HCT116 (cell line): ENCODE data around the gene C15orf39. TPM values are rescaled to one million over a fixed set of nuclear protein-coding genes. Genes with fewer than 3 reads are reported as not detected.
"Not testable (repeated sequence)": the region's sequence is repeated elsewhere in the genome, so short reads cannot be mapped to it uniquely, and the experiment has no call there.

Source experiments
- ATAC-seq: fragments of 200-7000 bp; cut with Tn5 transposase; 2 replicates; pipeline ENCODE4 v1.9.1; 2020; ENCODE audit warnings: mild to moderate bottlenecking, moderate library complexity
- BruUV-seq: library from RNA; stranded (reverse); fragments of 400-500 nt; replicated peaks from 2 replicates; lab custom pipeline; 2021; lab: Mats Ljungman, UMichigan
- CTCF ChIA-PET: fragments of 300-600 bp; sonication (Branson Sonifier 250); formaldehyde crosslinking; loops from one replicate; lab custom pipeline; 2021; ENCODE audit warnings: antibody characterized with exemption; lab: Charles Lee
- POLR2A ChIA-PET: fragments of 300-600, 350-600 bp; sonication (Branson Sonifier 250); formaldehyde crosslinking; loops from one replicate; lab custom pipeline; 2021; ENCODE audit warnings: antibody characterized with exemption; lab: Charles Lee
- RAD21 ChIA-PET, 2 experiments: fragments of 300-600 bp; sonication (Branson Sonifier 250); formaldehyde crosslinking; loops; one replicate each; lab custom pipeline; 2023; ENCODE audit warnings: low total read pairs in 2 of 2; ENCODE audit not compliant: uncharacterized antibody in 2 of 2, unreplicated experiment in 2 of 2, low non-redundant PET in 1 of 2; lab: Charles Lee
- DNase-seq: peaks from one replicate; pipeline ENCODE4 v3.0.0-alpha.2; 2010; ENCODE audit warnings: low read depth, low spot score
- H2AFZ ChIP-seq: fragments of 200-600 bp; shearing (Covaris generic), sonication (generic); 2 replicates; pipeline ENCODE4 v1.6.1; 2017; ENCODE audit warnings: low read depth, mixed run types, mixed read lengths, antibody characterized with exemption, low read length; ENCODE audit not compliant: poor library complexity, severe bottlenecking
- H3K27ac ChIP-seq: 2 replicates; pipeline ENCODE4 v1.5.1; 2012; ENCODE audit warnings: low read depth, low read length
- H3K27me3 ChIP-seq: fragments of 200-600 bp; sonication (generic); 2 replicates; pipeline ENCODE4 v1.6.1; 2016; ENCODE audit warnings: mixed run types, low read length, mixed read lengths; ENCODE audit not compliant: insufficient read depth
- H3K36me3 ChIP-seq, 2 experiments: fragments of 200-500 bp in 1 of 2; fragments of 200-600 bp in 1 of 2; sonication (Bioruptor generic) in 1 of 2; sonication (generic) in 1 of 2; 2 replicates each; pipeline versions ENCODE4 v1.5.1 to v1.6.1; 2014 to 2016; ENCODE audit warnings: low read length in 2 of 2, inconsistent platforms in 1 of 2, mixed read lengths in 1 of 2, mixed run types in 1 of 2; ENCODE audit not compliant: insufficient read depth in 2 of 2, control insufficient read depth in 1 of 2
- H3K4me1 ChIP-seq, 2 experiments: fragments of 200-600 bp in 1 of 2; sonication (generic) in 1 of 2; 2 replicates each; pipeline versions ENCODE4 v1.5.1 to v1.6.1; 2012 to 2017; ENCODE audit warnings: low read length in 2 of 2, inconsistent platforms in 1 of 2, mild to moderate bottlenecking in 1 of 2, mixed read lengths in 1 of 2, mixed run types in 1 of 2, moderate library complexity in 1 of 2; ENCODE audit not compliant: insufficient read depth in 2 of 2, control insufficient read depth in 1 of 2
- H3K4me2 ChIP-seq: fragments of 200-600 bp; sonication (generic); 2 replicates; pipeline ENCODE4 v1.6.1; 2017; ENCODE audit warnings: mixed run types, low read length, mixed read lengths
- H3K4me3 ChIP-seq, 2 experiments: fragments of 200-600 bp in 1 of 2; sonication (generic) in 1 of 2; replicated peaks in 1 of 2; 2 replicates each; pipeline ENCODE4 v1.5.1; 2011 to 2016; ENCODE audit warnings: low read length in 2 of 2, control low read depth in 1 of 2, low read depth in 1 of 2, mild to moderate bottlenecking in 1 of 2, mixed read lengths in 1 of 2, mixed run types in 1 of 2
- H3K79me2 ChIP-seq: fragments of 200-600 bp; sonication (generic); 2 replicates; pipeline ENCODE4 v1.6.1; 2017; ENCODE audit warnings: mild to moderate bottlenecking, mixed run types, low read length, moderate library complexity, mixed read lengths; ENCODE audit not compliant: insufficient read depth
- H3K9ac ChIP-seq: fragments of 200-600 bp; sonication (generic); 2 replicates; pipeline ENCODE4 v1.6.1; 2016; ENCODE audit warnings: low read length, mixed read lengths
- H3K9me2 ChIP-seq: fragments of 200-600 bp; sonication (generic), shearing (Covaris generic); 2 replicates; pipeline ENCODE4 v1.6.1; 2017; ENCODE audit warnings: mixed run types, mild to moderate bottlenecking, moderate library complexity; ENCODE audit not compliant: insufficient read depth
- H3K9me3 ChIP-seq, 2 experiments: fragments of 200-500 bp in 1 of 2; fragments of 200-600 bp in 1 of 2; sonication (Bioruptor generic) in 1 of 2; sonication (generic) in 1 of 2; 2 replicates each; pipeline ENCODE4 v1.6.1; 2014 to 2017; ENCODE audit warnings: low read length in 2 of 2, mixed read lengths in 2 of 2, inconsistent platforms in 1 of 2, low read depth in 1 of 2, mild to moderate bottlenecking in 1 of 2, mixed run types in 1 of 2, moderate library complexity in 1 of 2; ENCODE audit not compliant: control insufficient read depth in 1 of 2, insufficient read depth in 1 of 2
- H4K20me1 ChIP-seq: fragments of 200-600 bp; sonication (generic), shearing (Covaris generic); 2 replicates; pipeline ENCODE4 v1.6.1; 2017; ENCODE audit warnings: mixed run types, mild to moderate bottlenecking, moderate library complexity; ENCODE audit not compliant: insufficient read depth
- ZBTB33 ChIP-seq: IDR thresholded peaks from 2 replicates; pipeline ENCODE4 v1.6.1; 2011; ENCODE audit warnings: mild to moderate bottlenecking, low read length, moderate library complexity; ENCODE audit not compliant: insufficient replicate concordance; ENCODE audit errors: extremely low read depth
- intact Hi-C: fragments of 100-400 bp; cut with micrococcal nuclease; formaldehyde crosslinking; loops from 2 replicates; pipeline ENCODE4 v1.10.0; 2022
- total RNA-seq: library from RNA; stranded (reverse); gene quantifications from one replicate; pipeline ENCODE4 v1.2.1, GENCODE V29; 2021; ENCODE audit not compliant: unreplicated experiment

Gene C15orf39
- total RNA-seq, 1 experiment from 2014 or later: 29.3 TPM

GRCh38 chr15:75249726-75250125 is 48.0 kb downstream of the C15orf39 start:
- no TSS peak for BruUV-seq
- Histone ChIP-seq H3K9me2 (no peaks in the 10 kb centered on the region), H4K20me1 (no peaks in the 10 kb centered on the region), H3K27me3 (peaks cover 28% of the 10 kb centered on the region), H3K36me3 (no peaks in the 10 kb centered on the region), H3K79me2 (no peaks in the 10 kb centered on the region), H3K4me2 (no peak overlapping the region), H3K27ac (no peak overlapping the region), H3K4me1 (no peaks in the 10 kb centered on the region), H3K4me3 (no peak overlapping the region), H3K9ac (no peak overlapping the region)
- intact Hi-C loops: no loop called here
- ATAC-seq: no peak
- TF ChIP-seq ZBTB33: no peak
- TF ChIP-seq, all 23 proteins: peak for 0
- ChIA-PET RAD21 (no interaction called here), CTCF (no interaction called here), POLR2A (no interaction called here)
- H3K9me3 ChIP-seq: no peaks in the 10 kb centered on the region
- DNase-seq: no peak
- no peak overlapping the region for H2AFZ ChIP-seq

- H3K4me3 ChIP-seq, DNase-seq, H2AFZ ChIP-seq, H3K4me1 ChIP-seq, H3K4me2 ChIP-seq, H3K9ac ChIP-seq, H3K9me2 ChIP-seq, POLR2A ChIA-PET, H3K9me3 ChIP-seq, RAD21 ChIA-PET, intact Hi-C loops, ATAC-seq, H4K20me1 ChIP-seq, CTCF ChIA-PET, H3K27ac ChIP-seq, BruUV-seq, H3K36me3 ChIP-seq, H3K79me2 ChIP-seq: not testable (repeated sequence)
- peaks cover 25% of the 10 kb centered on the region for H3K27me3 ChIP-seq
These were observed 49.7 kb downstream of the C15orf39 start for GRCh38 chr15:75251343-75251742.
